Measurements from ENCODE around the gene ECHDC1. TPM values are rescaled to one million over a fixed set of nuclear protein-coding genes. Genes with fewer than 3 reads are reported as not detected.

ECHDC1 gene
- total and polyA plus RNA-seq, 2 donors from 2014 or later = 44.4 to 76.7 TPM

- Histone ChIP-seq H3K4me1 (ENCODE audit: control insufficient read depth in 2 of 3, insufficient read depth in 2 of 3, low read depth in 1 of 3, low read length in 3 of 3) (peaks cover 0 to 6% (median 3%) of the 10 kb centered on the region in 3 donors), H3K36me3 (ENCODE audit: control insufficient read depth in 2 of 3, insufficient read depth in 3 of 3, low read length in 3 of 3) (no peaks in the 10 kb centered on the region), H3K9me3 (ENCODE audit: control insufficient read depth in 2 of 3, insufficient read depth in 1 of 3, low read length in 3 of 3) (no peaks in the 10 kb centered on the region), H3K27me3 (ENCODE audit: control insufficient read depth, insufficient read depth, low read length) (no peaks in the 10 kb centered on the region), H3K9ac (ENCODE audit: low read length in 3 of 3) (peak within 1 kb of the TSS; percentile 80 to 98 (median 94)), H3K4me3 (ENCODE audit: low read length in 3 of 3) (peak within 1 kb of the TSS; percentile 89 to 97 (median 96)), H3K27ac (ENCODE audit: low read depth in 2 of 2, low read length in 2 of 2) (peak within 1 kb of the TSS; percentile 100)
- peak; percentile 75 for TF ChIP-seq CTCF (IDR thresholded peaks at IDR 0.05; ENCODE audit: borderline replicate concordance, extremely low read depth, insufficient read depth)
- DNase-seq (peak in 4 of 5 donors; percentile 86 to 94 (median 94)), FAIRE-seq (no peak)
- intact Hi-C loops (cut with DNase I) = no loop called here
These were observed 77.1 kb downstream of the ECHDC1 start, which contains the start of gene RNF146 for GRCh38 chr6:127266178-127266891. TSS of gene RNF146 (plus strand) at chr6:127266864. CDS start at chr6:127280339, 13,475 bp downstream.

- FAIRE-seq = no peak
- intact Hi-C loops (cut with DNase I) = no loop called here
These were observed 79.9 kb downstream of the ECHDC1 start for GRCh38 chr6:127263481-127263880.

GRCh38 chr6:127262896-127263295 is 80.5 kb downstream of the ECHDC1 start:
- Histone ChIP-seq H3K9ac (ENCODE audit: low read length in 3 of 3) (no peak overlapping the region), H3K4me1 (ENCODE audit: control insufficient read depth in 2 of 3, insufficient read depth in 2 of 3, low read depth in 1 of 3, low read length in 3 of 3) (peaks cover 0 to 3% (median 0%) of the 10 kb centered on the region in 3 donors), H3K36me3 (ENCODE audit: control insufficient read depth in 2 of 3, insufficient read depth in 3 of 3, low read length in 3 of 3) (no peaks in the 10 kb centered on the region), H3K4me3 (ENCODE audit: low read length in 3 of 3) (no peak overlapping the region), H3K27me3 (ENCODE audit: control insufficient read depth, insufficient read depth, low read length) (no peaks in the 10 kb centered on the region), H3K27ac (ENCODE audit: low read depth in 2 of 2, low read length in 2 of 2) (no peak overlapping the region), H3K9me3 (ENCODE audit: control insufficient read depth in 2 of 3, insufficient read depth in 1 of 3, low read length in 3 of 3) (no peaks in the 10 kb centered on the region)
- intact Hi-C loops (cut with DNase I) = no loop called here
- DNase-seq = no peak
- TF ChIP-seq CTCF (IDR thresholded peaks at IDR 0.05; ENCODE audit: borderline replicate concordance, extremely low read depth, insufficient read depth) = no peak
- FAIRE-seq = no peak

More at GRCh38 chr6:127263481-127263880, 79.9 kb downstream of the ECHDC1 start:
- Histone ChIP-seq H3K9me3 (ENCODE audit: control insufficient read depth in 2 of 3, insufficient read depth in 1 of 3, low read length in 3 of 3) (no peaks in the 10 kb centered on the region), H3K4me3 (ENCODE audit: low read length in 3 of 3) (no peak overlapping the region), H3K9ac (ENCODE audit: low read length in 3 of 3) (no peak overlapping the region), H3K27me3 (ENCODE audit: control insufficient read depth, insufficient read depth, low read length) (no peaks in the 10 kb centered on the region), H3K27ac (ENCODE audit: low read depth in 2 of 2, low read length in 2 of 2) (no peak overlapping the region), H3K36me3 (ENCODE audit: control insufficient read depth in 2 of 3, insufficient read depth in 3 of 3, low read length in 3 of 3) (no peaks in the 10 kb centered on the region), H3K4me1 (ENCODE audit: control insufficient read depth in 2 of 3, insufficient read depth in 2 of 3, low read depth in 1 of 3, low read length in 3 of 3) (peaks cover 0 to 3% (median 0%) of the 10 kb centered on the region in 3 donors)
- TF ChIP-seq CTCF (IDR thresholded peaks at IDR 0.05; ENCODE audit: borderline replicate concordance, extremely low read depth, insufficient read depth) = no peak
- DNase-seq = no peak
